CD4-positive, alpha-beta T cell treated with Interleukin-4 for 1 hour (primary cell): ENCODE results near the gene ABHD16A.

Experiments used
- DNase-seq, 2 donors: peaks; one replicate each; pipeline ENCODE4 v3.0.0-alpha.2; 2020 to 2022

ABHD16A gene

DNA sequence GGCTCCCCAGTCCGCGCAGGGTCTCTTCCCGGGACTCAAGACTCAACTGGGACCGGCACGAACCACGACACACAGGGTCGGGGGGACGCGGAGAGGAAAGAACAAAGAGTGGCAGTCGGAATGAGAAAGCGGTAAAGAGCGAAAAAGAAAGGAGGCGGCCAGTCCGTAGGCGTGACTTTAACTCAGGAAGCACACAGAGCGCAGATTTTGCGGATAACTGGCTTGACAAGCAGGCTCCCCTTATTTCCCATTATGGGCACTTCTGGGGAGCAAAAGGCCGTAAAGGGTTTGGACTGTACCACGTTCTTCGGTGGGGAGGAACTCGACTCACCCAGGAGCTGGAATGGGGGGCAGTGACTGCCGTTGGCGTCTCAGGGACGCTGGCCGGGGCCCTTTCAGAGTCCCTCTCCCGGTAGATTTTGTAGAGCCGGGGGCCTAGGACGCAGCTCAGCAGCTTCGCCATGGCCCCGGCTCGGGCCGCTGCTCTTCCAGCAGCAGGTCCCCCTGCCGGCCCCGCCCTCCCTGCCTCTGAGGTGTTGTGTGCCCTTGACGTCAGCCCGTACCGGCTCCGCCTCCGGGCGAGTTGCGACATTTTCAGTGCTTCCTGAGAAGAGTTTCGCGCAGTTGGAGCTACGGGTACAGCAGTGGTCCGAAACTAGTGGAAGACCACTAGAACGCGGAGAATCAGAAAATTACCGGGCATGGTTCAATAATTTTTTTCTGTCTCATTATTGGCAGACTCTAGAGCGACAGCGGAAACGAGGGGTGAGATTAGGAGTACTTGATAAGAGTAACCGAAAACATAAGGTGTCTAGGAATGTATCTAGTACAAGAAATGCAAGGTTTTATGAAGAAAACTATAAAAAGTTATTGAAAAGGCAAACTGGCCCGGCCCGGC is at the start of gene ABHD16A:
ABHD16A (minus strand) TSS at position 506 of the 898 bp plus-strand sequence; CDS start at position 463, 43 bp downstream.
- DNase-seq, result peak; percentile 98 to 99

GRCh38 chr6:31752739-31753319 is 49.7 kb upstream of the ABHD16A start:
- DNase-seq, result no peak

DNA sequence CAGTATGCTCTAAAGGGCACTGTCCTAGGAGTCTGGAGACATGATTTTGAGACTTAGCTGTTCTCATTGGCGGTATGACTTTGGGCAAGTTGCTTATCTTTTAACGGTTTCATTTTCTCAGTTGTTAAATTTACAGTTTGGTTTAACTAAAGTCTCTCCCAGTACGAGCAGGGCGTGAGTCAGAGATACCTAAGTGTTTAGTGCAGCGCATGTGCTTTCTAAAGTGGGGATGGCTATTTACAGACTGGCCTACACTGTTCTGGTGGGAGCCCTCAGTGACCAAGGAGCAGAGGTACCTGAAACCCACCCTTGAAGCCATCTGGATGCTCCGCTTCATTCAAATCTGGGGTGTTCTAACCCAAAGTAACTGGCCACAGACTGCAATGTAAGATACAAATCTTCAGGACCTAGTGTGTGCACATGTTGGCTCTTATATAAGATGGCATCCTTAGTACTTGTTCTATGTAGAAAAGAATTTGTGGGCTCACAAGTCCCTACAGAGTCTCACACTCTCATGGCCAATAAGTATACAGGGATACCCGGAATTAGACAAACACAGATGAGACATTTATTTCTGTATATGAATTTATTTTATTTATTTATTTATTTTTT is 47.4 kb upstream of the ABHD16A start:
- no peak for DNase-seq

DNA sequence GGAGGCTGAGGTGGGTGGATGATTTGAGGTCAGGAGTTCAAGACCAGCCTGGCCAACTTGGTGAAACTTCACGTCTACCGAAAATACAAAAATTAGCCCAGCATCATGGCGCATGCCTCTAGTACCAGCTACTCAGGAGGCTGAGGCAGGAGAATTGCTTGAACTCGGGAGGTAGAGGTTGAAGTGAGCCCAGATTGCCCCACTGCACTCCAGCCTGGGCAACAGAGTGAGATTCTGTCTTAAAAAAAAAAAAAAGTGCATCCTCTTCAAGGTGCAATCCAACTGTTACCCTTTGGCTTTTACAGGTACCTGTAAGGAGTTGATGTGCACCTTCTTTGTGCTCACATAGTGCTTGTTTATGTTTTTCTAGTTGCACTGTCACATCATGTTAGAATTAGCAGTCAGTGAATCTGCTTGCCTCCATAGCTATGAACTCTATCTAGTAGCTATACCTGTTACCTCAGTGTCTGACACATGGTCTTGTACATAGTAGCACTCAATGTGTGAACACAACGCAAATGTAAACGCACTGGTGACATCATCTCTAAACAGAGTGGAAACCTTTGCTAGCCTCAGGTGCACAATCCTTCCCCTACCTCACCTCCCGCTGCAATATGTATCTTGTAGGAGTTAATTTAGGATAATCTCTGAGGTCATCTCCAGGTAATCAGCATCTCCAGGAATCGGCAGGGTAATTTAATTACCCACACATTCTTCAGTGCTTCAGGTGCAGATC is 46.3 kb upstream of the ABHD16A start:
- no peak for DNase-seq

DNA sequence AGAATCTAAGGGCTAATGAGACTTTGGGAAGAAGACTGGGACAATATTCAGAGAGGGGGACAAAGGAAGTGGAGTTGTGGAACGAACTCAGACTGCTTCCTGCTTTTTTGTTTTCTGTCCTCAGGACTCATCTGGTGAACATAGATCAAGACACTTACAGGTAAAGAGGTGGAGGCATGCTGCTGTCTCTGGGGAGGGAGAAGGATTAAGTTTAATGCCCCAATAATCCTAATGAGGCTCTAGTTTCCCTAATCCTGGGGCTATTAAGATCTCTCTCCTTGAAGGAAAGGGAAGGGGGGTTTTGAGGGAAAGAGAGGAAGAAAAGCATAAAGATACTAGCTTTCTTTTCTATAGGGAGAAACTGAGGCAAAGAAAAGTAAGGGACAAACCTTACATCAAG is 41.3 kb upstream of the ABHD16A start:
- DNase-seq, result no peak

- no peak for DNase-seq
These were observed 39.8 kb upstream of the ABHD16A start for GRCh38 chr6:31742894-31743293.

DNA sequence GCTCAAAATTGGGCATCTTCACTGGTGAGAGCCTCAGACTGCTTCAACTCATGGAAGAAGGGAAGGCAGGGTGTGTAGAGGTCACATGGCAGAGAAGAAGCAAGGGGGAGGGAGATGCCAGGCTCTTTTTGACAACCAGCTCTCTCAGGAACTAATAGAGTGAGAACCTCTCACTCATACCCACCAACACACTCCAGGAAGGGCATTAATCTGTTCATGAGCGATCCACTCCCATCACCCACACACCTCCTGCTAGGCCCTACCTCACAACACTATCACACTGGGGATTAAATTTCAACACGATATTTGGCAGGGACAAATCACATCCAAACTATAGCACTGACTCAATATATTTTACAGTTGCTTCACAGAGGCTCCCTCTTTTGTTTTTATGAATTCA is 38.7 kb upstream of the ABHD16A start:
- no peak for DNase-seq

DNA sequence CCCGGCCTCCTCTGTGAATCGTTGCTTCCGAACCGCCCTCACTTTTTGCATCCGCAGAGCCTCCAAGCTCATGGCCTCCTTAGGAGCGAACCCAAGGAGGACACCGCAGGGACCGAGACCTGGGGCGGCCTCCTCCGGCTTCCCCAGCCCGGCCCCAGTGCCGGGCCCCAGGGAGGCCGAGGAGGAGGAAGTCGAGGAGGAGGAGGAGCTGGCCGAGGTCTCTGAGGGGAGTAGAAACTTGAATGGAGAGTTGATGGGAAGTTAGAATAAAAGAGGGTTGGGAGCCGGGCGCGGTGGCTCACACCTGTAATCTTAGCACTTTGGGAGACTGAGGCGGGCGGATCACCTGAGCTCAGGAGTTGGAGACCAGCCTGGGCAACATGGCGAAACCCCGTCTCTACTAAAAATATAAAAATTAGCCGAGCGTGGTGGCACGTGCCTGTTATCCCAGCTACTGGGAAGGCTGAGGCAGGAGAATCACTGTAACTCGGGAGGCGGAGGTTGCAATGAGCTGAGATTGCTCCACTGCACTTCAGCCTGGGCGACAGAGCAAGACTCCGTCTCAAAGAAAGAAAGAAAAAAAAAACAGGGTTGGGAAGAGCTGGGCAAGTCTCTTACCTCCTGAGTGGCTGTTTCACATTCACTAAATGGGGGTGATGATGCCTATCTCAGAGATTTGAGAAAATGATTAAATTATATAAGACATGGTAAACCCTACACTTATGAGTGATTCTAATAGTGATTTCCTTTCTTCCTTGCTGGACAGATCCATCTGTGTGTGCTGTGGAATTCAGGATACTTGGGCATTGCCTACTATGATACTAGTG is 37.5 kb upstream of the ABHD16A start:
- DNase-seq, result no peak

- DNase-seq, result peak; percentile 97 to 98
These were observed 36.7 kb upstream of the ABHD16A start, which contains the start of gene MSH5 for GRCh38 chr6:31739639-31740396. TSS of gene MSH5 (plus strand) at chr6:31740005. CDS start at chr6:31740467, 462 bp downstream.

DNA sequence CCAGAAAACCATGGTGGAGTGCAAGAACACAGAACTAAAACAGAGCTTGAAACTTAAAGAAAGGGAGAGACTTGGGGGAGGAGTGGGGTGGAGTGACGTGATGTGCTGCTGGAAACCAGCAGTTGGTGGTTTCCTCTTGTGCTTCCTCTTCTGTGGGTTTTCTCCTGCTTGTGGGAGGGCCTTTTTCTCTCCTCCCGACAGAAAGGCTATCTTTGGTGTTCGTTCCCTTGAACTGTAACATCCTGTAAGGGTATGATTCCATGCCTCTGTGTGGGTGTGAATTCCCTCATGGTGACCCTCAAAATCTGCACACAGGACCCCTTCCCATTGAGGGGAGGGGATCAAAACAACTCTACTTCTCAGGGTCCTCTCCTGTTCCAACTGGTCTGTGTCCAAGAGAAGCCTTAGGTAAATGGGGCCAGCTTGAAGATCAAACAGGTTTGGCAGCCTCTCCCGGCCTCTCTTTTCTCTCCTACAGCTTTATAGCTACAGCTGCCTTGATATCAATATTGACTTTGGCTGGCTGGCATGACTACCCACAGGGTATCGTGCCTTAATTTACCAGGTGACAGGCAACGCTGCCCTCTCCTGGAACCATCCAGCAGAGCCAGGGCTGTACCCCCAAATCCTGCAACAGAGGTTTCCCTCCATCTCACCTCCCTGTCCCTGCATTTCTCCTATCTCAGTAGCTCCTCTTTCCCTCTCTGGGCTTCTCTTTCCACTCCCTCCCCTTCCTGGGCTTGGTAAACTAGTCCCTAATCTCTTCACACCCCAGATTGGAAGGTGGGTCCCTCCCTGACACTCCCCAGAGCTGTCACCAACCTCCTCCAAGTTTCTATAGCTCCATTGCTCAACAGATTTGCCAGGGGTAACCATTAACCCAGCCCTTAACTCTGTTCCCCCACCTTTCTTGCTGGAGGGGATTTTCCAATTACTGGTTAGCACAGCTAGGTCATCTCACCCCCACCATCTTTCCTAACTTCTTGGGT is 35.2 kb upstream of the ABHD16A start:
- DNase-seq, result peak; percentile 83 to 84

- peak in 1 of 2 donors; percentile 33 for DNase-seq
These were observed 34.3 kb upstream of the ABHD16A start for GRCh38 chr6:31737315-31737990.

DNA sequence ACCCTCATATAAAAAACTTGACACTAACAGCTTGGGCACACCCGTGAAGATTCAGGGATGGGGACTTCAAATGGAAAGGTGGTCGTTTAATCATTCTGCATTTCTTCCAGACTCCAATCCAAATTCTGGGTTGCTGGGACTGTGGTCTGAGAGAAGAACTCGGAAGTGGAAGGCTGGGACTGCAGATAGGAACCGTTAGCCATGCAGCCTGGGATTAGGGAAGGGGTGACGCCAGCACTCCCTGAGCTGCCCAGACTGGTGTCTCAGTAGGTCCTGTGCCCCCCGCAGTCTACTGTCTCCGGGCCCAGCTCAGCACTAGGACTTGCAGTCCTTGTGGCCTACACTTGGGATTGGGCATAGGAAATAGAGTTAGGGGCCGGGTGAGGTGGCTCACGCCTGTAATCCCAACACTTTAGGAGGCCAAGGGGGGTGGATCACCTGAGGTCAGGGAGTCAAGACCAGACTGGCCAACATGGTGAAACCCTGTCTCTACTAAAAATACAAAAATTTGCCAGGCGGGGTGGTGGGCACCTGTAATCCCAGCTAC is 33.7 kb upstream of the ABHD16A start:
- no peak for DNase-seq

GRCh38 chr6:31736021-31736767 is 33.1 kb upstream of the ABHD16A start, which contains the start of gene CLIC1:
TSS of gene CLIC1 (minus strand) at chr6:31736530. CDS start at chr6:31736300, 230 bp downstream.
- DNase-seq, result peak; percentile 79 to 80

DNA sequence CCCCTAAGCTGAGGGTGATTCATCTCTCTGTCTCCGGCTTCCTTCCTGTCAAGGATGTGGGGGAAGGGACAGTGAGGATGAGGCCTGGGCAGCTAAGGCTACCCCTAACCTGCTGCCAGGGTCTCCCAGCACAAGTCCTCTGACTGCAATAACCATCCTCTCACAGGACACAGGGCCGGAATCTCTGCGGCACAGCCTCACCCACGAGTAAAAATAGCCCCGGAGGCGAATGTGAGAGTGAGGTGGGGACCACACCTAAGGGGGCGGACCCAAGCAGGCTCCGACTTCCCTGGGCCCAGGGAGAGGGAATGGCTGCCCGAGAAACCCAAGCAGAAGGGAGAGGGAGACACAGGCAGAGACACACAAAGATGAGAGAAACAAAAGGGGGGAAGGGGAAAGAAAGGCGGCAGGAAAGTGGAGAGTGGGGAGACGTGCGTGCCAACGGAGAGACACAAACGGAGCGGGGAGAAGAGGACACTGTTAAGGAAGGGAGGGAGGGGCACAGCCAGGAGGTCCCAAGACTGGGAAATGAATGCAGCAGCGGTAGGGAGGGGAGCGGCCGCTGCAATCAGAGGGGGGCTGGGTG is 31.8 kb upstream of the ABHD16A start:
- peak; percentile 79 to 80 for DNase-seq

DNA sequence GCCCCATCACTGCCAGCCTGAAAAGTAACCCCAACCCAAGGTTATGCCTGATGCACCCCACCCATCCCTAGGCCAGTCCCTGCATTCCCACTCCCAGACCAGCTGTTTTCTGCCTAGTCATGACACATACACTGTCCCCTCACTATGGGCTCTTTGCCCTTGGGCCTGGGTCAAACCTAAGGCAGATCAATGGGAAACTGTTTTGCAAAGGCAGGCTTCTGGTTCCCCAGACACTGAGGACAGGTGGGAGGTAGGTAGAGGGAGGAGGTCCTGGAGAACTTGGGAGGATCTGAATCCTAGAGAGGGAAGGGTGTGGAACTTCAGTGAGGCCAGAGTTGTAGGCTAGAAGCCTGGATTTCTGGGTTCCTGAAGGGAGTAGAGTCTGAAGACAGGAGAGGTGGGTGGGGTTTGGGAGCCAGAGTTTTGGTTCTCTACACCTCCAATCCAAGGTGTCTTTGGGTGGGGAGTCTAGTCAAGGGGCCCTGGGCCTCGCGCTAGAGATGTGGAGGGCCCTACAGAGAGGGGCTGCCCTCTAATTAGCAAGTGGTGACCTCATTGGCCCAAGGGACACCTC is 31.2 kb upstream of the ABHD16A start:
- no peak for DNase-seq

DNA sequence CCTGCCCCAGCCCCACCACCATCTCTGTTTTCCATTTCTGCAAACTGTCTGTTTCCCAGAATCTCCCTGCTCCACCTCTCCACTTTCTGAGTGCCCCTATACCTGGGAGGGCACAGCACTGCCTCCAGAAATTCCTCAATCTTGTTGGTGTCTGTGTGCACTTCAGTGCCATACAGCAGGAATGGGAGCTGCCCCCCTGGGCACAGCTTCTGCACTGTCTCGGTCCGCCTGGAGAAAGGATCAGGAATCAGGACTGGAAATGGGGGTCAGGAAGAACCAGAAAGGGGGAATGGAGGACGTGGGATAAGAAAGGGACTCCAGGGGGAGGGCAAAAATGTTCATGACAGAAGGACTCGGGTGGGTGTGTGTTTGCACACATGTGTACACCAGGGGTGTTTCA is 30.6 kb upstream of the ABHD16A start:
- DNase-seq, result no peak

DNA sequence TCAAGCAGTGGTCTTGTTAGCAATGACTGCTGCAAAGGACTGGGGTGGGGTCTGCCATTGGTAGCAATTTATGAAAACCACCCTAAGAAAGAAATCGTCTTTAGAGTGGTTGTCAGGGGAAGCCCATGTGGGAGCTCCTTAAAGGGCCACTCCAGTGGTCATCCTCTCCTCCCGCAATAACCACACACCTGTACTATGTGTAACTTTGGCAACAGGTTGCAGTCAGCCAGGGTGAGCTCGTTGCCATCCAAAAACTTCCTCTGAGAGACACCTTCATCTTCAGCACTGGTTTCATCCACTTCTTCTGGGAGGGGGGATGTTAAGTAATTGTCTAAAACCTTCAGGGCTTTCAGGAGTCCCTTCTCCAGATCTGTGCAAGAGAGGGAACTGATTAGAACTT is 28.9 kb upstream of the ABHD16A start:
- no peak for DNase-seq
